ENCODE measurements around the gene ACOT7.

ACOT7 gene

DNA sequence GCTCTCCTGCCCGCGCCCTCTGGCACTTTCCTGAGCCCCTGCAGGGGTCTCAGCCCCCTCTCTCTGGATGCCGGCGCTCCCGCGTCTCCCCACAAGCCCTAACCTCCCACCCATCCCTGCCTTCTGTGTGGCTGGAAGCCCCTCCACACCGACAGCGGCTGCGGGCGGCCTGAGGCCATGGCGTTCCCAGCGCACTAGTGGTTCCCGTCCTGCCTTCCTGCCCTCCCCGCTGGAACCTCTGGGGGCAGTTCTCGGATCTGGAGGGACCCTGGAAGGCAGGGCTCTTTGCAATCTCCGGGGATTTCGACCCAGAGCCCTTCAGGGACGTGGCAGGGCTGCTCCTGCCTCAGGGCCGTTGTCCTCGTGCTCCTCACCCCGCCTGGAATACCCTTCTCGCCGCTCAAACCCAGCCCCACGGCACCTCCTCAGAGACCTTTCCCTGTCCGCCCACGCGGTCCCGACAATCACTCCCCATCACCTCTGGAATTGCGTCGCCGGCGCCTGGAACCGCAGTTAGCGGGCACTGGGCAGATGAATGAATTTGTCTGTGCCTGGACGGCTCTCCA lies 30.5 kb upstream of the ACOT7 start:
- no peak for DNase-seq

DNA sequence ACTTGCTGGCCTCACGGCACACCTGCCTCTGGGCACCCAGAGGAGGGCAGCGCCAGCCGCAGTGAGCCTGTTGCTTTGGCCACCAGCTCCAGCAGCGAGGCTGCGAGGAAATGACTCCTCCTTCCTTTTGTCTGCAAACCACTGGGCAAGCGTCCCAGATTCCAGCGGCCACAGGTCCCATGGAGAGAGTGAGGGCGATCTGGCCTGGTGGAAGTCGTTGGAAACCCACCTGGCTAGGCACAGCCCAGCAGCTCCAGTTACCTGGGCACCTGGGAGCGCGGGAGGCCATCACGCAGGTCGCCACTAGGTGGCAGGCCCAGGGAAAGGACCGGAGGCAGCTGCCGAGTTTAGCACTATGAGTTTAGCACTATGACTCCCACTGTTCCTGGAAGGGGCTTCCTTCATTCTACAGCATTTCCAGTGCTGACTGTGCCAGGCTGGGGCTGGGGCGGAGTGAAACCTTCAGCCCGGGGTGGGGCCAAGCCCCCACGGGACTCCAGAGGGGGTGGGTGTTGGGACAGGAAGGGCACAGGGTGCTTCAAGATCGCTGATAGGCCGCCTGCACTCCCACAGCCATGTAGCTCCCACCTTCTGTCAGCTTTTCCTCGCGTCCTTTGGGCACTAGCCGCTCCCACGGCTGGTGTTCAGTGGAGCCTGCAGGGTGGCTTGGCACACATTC lies 29.9 kb upstream of the ACOT7 start:
- DNase-seq, result peak; percentile 34 to 69 (median 52)

DNA sequence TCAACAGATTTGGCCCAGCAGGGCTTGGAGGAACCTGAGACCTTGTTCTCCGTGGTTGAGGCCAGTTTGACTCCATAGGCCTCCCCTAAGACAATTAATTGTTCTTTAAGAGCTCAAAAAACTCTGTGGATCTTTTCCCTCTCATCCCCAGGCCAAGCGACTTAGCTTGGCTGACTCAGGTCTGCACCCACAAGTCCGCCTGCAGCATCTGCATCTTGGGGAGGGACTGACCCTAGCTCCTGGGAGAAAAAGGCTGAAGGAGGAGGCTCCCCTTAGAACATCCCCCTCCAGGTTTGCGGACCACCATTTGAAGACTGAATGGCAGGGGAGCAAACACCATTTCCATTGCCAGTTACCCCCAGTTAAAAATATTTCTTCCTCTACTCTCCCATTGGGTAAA lies 27.7 kb upstream of the ACOT7 start:
- no peak for DNase-seq

DNA sequence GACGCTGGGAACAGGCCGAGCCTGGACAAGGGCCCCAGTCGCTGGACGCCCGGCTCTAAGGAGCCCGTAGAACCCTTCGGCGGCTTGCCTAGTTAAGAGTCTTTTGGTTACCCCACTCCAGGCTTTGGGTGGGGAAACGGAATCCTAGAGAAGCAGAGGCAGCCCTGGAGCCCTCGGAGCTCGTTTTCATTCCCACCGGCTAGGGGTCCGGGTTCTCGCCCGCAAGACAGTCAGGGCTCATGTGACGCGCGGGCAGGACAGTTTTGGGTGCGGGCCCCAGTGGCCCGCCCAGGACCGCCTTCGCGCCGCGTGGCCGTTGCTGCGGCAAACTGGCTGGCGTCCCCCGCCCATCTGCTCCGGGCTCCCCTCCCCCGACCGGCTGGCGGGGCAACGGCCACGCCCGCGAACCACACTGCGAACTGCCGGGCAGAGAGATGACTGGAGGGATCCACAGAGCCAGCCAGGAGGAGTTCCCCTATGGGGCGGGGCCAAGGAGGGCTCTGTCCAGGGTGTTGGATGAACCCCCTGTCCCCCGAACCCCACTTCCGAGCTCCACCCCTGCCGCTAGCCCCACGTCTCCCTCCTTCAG lies 27.0 kb upstream of the ACOT7 start:
- no peak for DNase-seq

DNA sequence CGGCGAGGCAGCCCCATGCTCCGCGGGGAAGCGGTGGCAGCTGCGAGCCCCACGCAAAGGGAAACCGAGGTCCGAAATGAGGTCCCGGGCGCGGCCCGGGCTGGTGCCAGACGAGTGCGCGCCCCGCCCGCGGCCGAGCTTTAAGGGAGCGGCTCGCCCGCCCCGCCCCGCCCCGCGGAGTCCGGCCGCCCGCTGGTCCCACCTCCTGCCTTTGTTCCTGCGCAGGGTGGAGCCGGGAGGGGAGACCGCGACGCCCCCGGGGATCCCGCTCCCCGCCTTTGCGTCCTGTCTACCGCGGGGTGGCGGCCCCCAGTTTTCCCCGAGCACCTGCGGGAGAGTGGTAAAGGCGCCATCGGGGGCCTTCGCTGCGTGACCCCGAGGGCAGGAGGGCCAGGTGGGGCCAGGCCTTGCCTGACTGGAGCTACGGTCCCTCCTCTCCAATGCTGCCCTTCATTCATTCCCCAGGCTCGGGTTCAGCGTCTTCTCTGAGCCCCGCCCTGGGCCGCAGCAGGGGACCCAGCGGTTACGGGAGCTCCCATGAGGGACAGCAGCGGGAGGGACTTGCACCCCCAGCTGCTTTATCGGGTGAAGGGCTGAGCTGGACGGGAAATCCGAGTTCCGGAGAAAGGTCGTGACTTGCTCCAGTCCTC lies 26.4 kb upstream of the ACOT7 start, which contains the start of gene HES2:
Gene HES2, minus strand, starts transcription at position 116 of the 650 bp plus-strand sequence. Its CDS starts 99 bp downstream, at position 17.
- no peak for DNase-seq

- no peak for DNase-seq
Observed at GRCh38 chr1:6419397-6419803, 25.8 kb upstream of the ACOT7 start.

DNA sequence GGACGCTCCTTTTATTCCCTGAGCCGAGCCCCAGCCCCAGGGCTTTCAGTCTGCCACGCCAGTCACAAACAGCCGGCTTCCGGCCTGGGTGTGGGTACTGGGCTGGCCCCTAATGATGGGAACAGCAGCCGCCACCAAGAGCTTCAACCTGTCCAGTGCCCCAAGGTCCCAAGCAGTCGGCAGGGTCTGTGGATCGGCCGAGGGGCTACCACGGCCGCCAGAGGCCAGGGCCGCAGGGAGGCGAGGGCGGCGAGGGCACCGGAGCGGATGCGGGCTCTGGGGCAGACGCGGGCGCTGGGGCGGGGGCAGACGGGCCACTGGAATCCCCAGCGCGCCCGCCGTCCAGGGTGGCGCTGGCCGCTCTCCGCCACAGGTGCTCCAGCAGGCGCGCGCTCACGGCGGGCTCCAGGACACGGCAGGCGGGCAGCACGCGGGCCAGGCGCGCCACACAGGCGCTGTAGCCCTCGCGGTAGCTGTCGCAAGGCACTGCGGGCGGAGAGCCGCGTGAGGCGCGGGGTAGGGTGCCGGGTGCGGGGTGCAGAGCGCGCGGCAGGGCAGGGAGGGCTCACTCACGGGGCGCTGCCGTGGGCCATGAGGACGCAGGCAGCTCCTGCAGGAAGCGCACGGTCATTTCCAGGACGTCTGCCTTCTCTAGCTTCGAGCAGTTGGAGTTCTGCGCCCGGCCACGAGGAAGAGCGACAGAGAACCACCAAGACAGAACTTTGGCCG lies 25.3 kb upstream of the ACOT7 start:
- no peak for DNase-seq

GRCh38 chr1:6417961-6418667 lies 24.5 kb upstream of the ACOT7 start:
- no peak for DNase-seq

DNA sequence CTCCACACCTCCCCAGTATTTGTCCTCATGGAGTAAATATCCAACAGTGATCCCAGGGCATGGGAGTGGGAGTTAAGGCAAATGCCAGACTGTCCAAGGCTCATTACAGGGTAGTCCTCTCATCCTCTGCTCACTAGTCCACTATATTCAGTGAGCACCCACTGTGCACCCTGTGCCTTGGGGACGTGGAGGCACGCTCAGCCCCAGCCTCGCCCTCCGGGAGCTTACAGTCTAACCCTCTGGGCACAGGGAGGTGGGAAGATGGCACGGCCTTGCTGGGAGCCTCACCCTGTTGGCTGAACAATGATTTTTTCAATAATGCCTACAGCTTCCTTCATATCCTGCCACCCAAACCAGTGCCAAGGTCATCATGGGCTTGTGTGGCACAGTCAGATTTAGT lies 23.3 kb upstream of the ACOT7 start:
- no peak for DNase-seq

DNA sequence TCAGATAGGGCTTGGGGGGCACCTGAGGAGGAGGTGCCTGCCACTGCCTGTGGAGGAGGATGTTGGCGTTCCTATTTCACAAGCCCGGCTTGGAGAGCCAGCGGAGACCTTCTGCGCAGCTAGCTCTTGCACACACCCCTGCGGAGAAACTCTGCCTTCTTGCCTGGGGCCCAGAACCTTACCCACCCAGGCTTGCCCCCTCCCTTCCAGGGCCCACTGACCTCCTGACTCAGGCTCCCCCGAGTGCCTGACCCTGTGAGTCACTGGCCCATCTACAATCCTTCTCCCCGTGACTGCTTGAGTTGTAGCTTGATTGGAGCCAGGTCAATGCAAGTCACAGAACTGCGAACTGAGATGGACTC lies 22.7 kb upstream of the ACOT7 start:
- no peak for DNase-seq

GRCh38 chr1:6414881-6415626 lies 21.5 kb upstream of the ACOT7 start:
- DNase-seq, result no peak

GRCh38 chr1:6414443-6414844 lies 20.9 kb upstream of the ACOT7 start:
- DNase-seq, result peak in 2 of 4 experiments; percentile 12 to 16

DNA sequence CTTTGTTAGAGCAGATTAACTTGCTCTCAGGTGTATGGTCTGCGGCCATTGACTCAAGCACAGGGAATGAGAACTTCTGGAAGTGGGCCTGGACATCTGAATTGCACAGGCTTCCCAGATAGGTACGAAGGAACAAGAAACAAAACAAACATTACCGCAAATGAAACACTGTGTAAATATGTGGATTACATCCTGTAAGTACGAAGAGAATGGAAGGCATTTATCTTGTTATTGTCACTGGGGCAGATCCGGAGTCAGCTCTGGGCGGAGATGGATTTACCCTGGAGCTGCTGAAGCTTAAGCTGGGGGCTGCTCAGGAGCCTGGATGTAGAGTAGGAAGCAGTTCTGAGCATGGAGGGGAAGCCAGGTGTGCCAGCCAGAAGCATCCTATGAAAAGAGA lies 19.3 kb upstream of the ACOT7 start:
- DNase-seq, result no peak

DNA sequence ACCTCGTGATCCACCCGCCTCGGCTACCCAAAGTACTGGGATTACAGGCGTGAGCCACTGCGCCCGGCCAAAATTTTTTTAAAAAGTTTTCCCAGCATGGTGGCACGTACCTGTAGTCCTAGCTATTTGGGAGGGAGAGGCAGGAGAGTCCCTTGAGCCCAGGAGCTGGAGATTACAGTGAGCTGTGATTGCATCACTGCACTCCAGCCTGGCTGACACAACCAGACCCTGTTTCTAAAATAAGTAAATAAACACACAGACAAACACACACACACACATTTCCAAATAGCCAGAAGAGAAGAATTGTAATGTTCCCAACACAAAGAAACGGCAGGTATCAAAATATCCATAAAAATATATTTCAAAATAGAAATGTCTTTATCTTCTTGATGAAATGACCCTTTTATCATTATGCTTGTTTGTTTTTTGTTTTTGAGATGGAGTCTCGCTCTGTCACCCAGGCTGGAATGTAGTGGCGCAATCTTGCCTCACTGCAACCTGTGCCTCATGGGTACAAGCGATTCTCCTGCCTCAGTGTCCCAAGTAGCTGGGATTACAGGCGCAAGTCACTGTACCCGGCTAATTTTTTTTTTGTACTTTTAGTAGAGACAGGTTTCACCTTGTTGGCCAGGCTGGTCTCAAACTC lies 16.8 kb upstream of the ACOT7 start:
- DNase-seq, result no peak

DNA sequence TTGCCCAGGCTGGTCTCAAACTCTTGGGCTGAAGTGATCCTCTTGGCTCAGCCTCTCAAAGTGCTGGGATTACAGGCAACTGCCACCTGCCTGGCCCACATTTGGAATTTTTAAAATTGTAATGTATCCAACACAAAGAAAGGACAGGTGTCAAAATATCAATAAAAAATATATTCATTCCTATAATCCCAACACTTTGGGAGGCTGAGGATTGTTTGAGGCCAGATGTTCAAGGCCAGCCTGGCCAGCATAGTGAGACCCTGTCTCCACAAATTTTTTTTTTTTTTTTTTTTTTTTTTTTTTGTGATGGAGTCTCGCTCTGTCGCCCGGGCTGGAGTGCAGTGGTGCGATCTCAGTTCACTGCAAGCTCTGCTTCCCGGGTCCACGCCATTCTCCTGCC lies 16.2 kb upstream of the ACOT7 start:
- DNase-seq, result no peak

- no peak for DNase-seq
Observed at GRCh38 chr1:6409053-6409452, 15.5 kb upstream of the ACOT7 start.

DNA sequence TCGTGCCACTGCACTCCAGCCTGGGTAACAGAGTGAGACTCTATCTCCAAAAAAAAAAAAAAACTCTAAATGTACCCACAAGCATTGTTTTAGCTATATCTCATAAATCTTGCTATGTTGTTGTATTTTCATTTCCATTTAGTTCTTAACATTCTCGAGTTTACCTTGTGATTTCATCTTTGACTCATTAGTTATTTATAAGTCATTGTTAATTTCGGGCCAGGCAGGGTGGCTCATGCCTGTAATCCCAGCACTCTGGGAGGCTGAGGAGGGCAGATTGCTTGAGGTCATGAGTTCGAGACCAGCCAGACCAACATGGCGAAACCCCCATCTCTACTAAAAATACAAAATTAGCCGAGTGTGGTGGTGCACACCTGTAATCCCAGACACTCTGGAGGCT lies 14.5 kb upstream of the ACOT7 start:
- no peak for DNase-seq

DNA sequence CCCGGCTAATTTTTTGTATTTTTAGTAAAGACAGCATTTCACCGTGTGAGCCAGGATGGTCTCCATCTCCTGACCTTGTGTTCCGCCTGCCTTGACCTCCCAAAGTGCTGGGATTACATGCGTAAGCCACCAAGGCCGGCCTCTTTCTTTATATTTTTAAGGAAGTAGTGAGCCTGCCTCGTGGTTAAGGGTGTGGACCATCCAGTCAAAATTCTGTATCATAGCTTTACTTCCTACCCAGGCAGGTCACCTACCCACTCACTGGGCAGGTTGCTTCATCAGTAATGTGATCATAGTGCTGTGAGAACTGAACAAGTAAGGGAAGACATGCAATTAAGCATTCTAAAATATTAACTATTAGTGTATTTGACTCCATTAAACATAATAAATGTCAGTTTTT lies 8.1 kb upstream of the ACOT7 start:
- DNase-seq, result no peak

DNA sequence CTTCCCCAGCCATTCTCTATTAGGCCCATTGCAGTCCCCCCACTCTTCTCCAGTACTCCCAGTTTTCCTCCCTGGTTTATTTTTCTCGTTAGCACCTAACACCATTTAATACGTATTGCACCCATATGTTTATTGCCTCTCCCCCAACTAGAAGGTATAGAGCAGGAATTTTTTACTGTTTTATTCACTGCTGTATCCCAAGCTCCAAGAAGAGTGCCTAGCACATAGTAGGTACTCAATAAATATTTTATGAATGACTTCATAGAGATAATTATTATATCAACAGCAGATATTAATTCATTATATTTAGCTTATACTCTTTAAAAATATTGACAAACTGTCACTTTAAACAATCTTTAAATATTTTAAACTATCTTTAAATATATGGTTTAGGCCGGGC lies 5.7 kb upstream of the ACOT7 start:
- DNase-seq, result no peak

DNA sequence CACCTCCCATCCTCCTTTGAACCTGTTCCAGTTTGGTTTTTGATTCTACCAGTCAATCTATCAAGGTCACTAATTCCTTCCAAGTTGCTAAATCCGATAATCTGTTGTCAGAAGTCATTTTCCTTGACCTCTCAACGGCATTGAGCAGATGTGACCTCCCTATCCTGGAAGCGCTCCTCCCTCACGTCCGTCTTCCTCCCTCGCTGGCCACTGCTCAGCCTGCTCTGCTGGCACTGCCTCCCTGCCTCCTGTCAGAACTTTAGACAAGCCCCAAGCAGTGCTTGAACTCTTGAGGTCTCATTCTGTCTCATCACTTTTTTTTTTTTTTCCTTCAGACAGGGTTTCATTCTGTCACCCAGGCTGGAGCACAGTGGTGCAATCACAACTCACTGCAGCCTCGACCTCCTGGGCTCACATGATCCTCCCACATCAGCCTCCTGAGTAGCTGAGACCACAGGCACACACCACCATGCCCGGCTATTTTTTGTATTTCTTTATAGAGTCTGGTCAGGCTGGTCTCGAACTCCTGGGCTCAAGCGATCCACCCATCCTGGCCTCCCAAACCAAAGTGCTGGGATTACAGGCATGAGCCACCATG lies 4.4 kb upstream of the ACOT7 start:
- no peak for DNase-seq

GRCh38 chr1:6396998-6397397 lies 3.4 kb upstream of the ACOT7 start:
- no peak for DNase-seq

All from activated naive CD4-positive, alpha-beta T cell (primary cell).